GM19438 (cell line): ENCODE measurements around the gene XDH.

Experiments
- ATAC-seq: cut with Tn5 transposase; IDR thresholded peaks from one replicate; pipeline ENCODE4 v1.9.1; 2021; ENCODE audit warnings: low read depth; ENCODE audit not compliant: unreplicated experiment

XDH gene

GRCh38 chr2:31296641-31297287, 117.8 kb downstream of the XDH start:
- no peak for ATAC-seq

GRCh38 chr2:31294196-31294595, 120.3 kb downstream of the XDH start:
- ATAC-seq: no peak

GRCh38 chr2:31287654-31288053, 126.9 kb downstream of the XDH start:
- ATAC-seq: no peak

- ATAC-seq: no peak
Measured at GRCh38 chr2:31286961-31287550, 127.5 kb downstream of the XDH start.

- ATAC-seq: no peak
Measured at GRCh38 chr2:31286230-31286629, 128.3 kb downstream of the XDH start.
